Glomerular endothelial cell (primary cell): Measurements from ENCODE around the gene MOB3B. TPM values are rescaled to one million over a fixed set of nuclear protein-coding genes. Genes with fewer than 3 reads are reported as not detected.
"Not testable (repeated sequence)": the region's sequence is repeated elsewhere in the genome, so short reads cannot be mapped to it uniquely, and the experiment has no call there.

Experiments used
- DNase-seq: peaks from one replicate; pipeline ENCODE4 v3.0.0-alpha.2; 2011; ENCODE audit warnings: low read depth, low spot score; ENCODE audit errors: extremely low read depth
- total RNA-seq: library from RNA; depleted of rRNA; stranded (reverse); fragments of >200 nt; gene quantifications from 2 replicates; pipeline ENCODE4 v1.2.3, GENCODE V29; 2015

Gene MOB3B
- total RNA-seq, 1 donor from 2014 or later: 0.47 TPM

GRCh38 chr9:27482709-27483108, 46.9 kb downstream of the MOB3B start:
- DNase-seq: no peak

GRCh38 chr9:27478322-27478721, 51.3 kb downstream of the MOB3B start:
- no peak for DNase-seq

GRCh38 chr9:27476870-27477515, 52.6 kb downstream of the MOB3B start:
- DNase-seq: no peak

GRCh38 chr9:27475057-27475595, 54.5 kb downstream of the MOB3B start:
- DNase-seq: no peak

- DNase-seq: no peak
Observed at GRCh38 chr9:27474305-27474704, 55.3 kb downstream of the MOB3B start.

GRCh38 chr9:27473111-27473529, 56.5 kb downstream of the MOB3B start:
- DNase-seq: no peak

GRCh38 chr9:27472195-27472594, 57.4 kb downstream of the MOB3B start:
- no peak for DNase-seq

- no peak for DNase-seq
Observed at GRCh38 chr9:27471789-27472188, 57.8 kb downstream of the MOB3B start.

GRCh38 chr9:27471366-27471765, 58.2 kb downstream of the MOB3B start:
- no peak for DNase-seq

GRCh38 chr9:27470291-27470856, 59.2 kb downstream of the MOB3B start:
- no peak for DNase-seq

GRCh38 chr9:27469550-27469949, 60.1 kb downstream of the MOB3B start:
- DNase-seq: no peak

GRCh38 chr9:27468462-27469110, 61.0 kb downstream of the MOB3B start:
- DNase-seq: no peak

- no peak for DNase-seq
Observed at GRCh38 chr9:27468000-27468399, 61.6 kb downstream of the MOB3B start.

- no peak for DNase-seq
Observed at GRCh38 chr9:27467486-27467885, 62.1 kb downstream of the MOB3B start.

GRCh38 chr9:27466516-27466915, 63.1 kb downstream of the MOB3B start:
- DNase-seq: not testable (repeated sequence)

- not testable (repeated sequence) for DNase-seq
Observed at GRCh38 chr9:27464950-27465349, 64.7 kb downstream of the MOB3B start.

- DNase-seq: no peak
Observed at GRCh38 chr9:27462846-27463245, 66.8 kb downstream of the MOB3B start.

- DNase-seq: no peak
Observed at GRCh38 chr9:27462434-27462833, 67.2 kb downstream of the MOB3B start.

GRCh38 chr9:27460226-27461023, 69.2 kb downstream of the MOB3B start:
- no peak for DNase-seq

- DNase-seq: no peak
Observed at GRCh38 chr9:27457445-27457844, 72.2 kb downstream of the MOB3B start.
